HEK293 (cell line): ENCODE data around the gene ETNK2.

Experiments used
- CTCF ChIA-PET: fragments of 350-600 bp; formaldehyde crosslinking; extraction: SDS; loops from one replicate; lab custom pipeline; 2021; ENCODE audit warnings: antibody characterized with exemption; lab: Yijun Ruan, JAX
- POLR2A ChIA-PET: fragments of 300-600 bp; formaldehyde crosslinking; extraction: SDS; loops from one replicate; lab custom pipeline; 2020; ENCODE audit warnings: antibody characterized with exemption, inconsistent platforms; lab: Yijun Ruan, JAX
- H3K27ac ChIP-seq: fragments of 200-500 bp; sonication (Bioruptor generic); 2 replicates; pipeline ENCODE4 v1.5.1; 2014; ENCODE audit warnings: low read depth, low read length, control low read depth, inconsistent platforms; ENCODE audit errors: extremely low read depth
- H3K36me3 ChIP-seq, 2 experiments: fragments of 200-500 bp in 1 of 2; sonication (Bioruptor generic) in 1 of 2; 1 replicate in 1 of 2; 2 replicates in 1 of 2; pipeline ENCODE4 v1.5.1; 2014 to 2017; ENCODE audit warnings: inconsistent platforms in 2 of 2, low read length in 2 of 2; ENCODE audit not compliant: control insufficient read depth in 2 of 2, insufficient read depth in 1 of 2
- H3K4me1 ChIP-seq: fragments of 200-500 bp; sonication (Bioruptor generic); 2 replicates; pipeline ENCODE4 v1.5.1; 2014; ENCODE audit warnings: mild to moderate bottlenecking, low read length, inconsistent platforms; ENCODE audit not compliant: control insufficient read depth, insufficient read depth
- H3K4me3 ChIP-seq: 2 replicates; pipeline ENCODE4 v1.5.1; 2011; ENCODE audit warnings: low read depth, mild to moderate bottlenecking, control low read depth, low read length, moderate library complexity
- H3K9me3 ChIP-seq: fragments of 200-500 bp; sonication (Bioruptor generic); 2 replicates; pipeline ENCODE4 v1.5.1; 2014; ENCODE audit warnings: low read depth, low read length, inconsistent platforms; ENCODE audit not compliant: control insufficient read depth, insufficient read depth
- ATF2 ChIP-seq: fragments of 450-650 bp; formaldehyde crosslinking; IDR thresholded peaks from 2 replicates; pipeline ENCODE4 v1.5.1; 2016; ENCODE audit warnings: missing biosample characterization, missing genetic modification characterization, low read depth
- FEZF1 ChIP-seq: fragments of 450-650 bp; formaldehyde crosslinking; IDR thresholded peaks from 2 replicates; pipeline ENCODE4 v1.5.1; 2016; ENCODE audit warnings: missing biosample characterization, missing genetic modification characterization
- KLF1 ChIP-seq: fragments of 450-650 bp; formaldehyde crosslinking; IDR thresholded peaks from 2 replicates; pipeline ENCODE4 v1.5.1; 2016; ENCODE audit warnings: missing biosample characterization, missing genetic modification characterization
- REST ChIP-seq: fragments of 450-650 bp; formaldehyde crosslinking; IDR thresholded peaks from 2 replicates; pipeline ENCODE4 v1.5.1; 2016; ENCODE audit warnings: missing biosample characterization, missing genetic modification characterization
- WT1 ChIP-seq: fragments of 450-650 bp; formaldehyde crosslinking; IDR thresholded peaks from 2 replicates; pipeline ENCODE4 v1.5.1; 2016; ENCODE audit warnings: missing biosample characterization, missing genetic modification characterization
- ZBTB17 ChIP-seq: fragments of 450-650 bp; formaldehyde crosslinking; IDR thresholded peaks from 2 replicates; pipeline ENCODE4 v1.5.1; 2016; ENCODE audit warnings: missing biosample characterization, missing genetic modification characterization
- ZBTB7A ChIP-seq: fragments of 450-650 bp; formaldehyde crosslinking; IDR thresholded peaks from 2 replicates; pipeline ENCODE4 v1.5.1; 2016; ENCODE audit warnings: low read depth, missing biosample characterization, missing genetic modification characterization
- ZBTB8A ChIP-seq: fragments of 450-650 bp; formaldehyde crosslinking; IDR thresholded peaks from 2 replicates; pipeline ENCODE4 v1.5.1; 2016; ENCODE audit warnings: missing biosample characterization, missing genetic modification characterization
- ZFHX2 ChIP-seq: fragments of 450-650 bp; formaldehyde crosslinking; conservative IDR thresholded peaks from 2 replicates; pipeline ENCODE4 v1.5.1; 2016; ENCODE audit warnings: missing biosample characterization, missing genetic modification characterization
- ZFP69B ChIP-seq: fragments of 450-650 bp; formaldehyde crosslinking; IDR thresholded peaks from 2 replicates; pipeline ENCODE4 v1.5.1; 2016; ENCODE audit warnings: missing biosample characterization, missing genetic modification characterization
- ZNF121 ChIP-seq: fragments of 450-650 bp; formaldehyde crosslinking; IDR thresholded peaks from 2 replicates; pipeline ENCODE4 v1.5.1; 2016; ENCODE audit warnings: missing biosample characterization, missing genetic modification characterization
- ZNF133 ChIP-seq: fragments of 450-650 bp; formaldehyde crosslinking; IDR thresholded peaks from 2 replicates; pipeline ENCODE4 v1.5.1; 2016; ENCODE audit warnings: missing biosample characterization, missing genetic modification characterization
- ZNF16 ChIP-seq: fragments of 450-650 bp; formaldehyde crosslinking; IDR thresholded peaks from 2 replicates; pipeline ENCODE4 v1.5.1; 2016; ENCODE audit warnings: low read depth, missing biosample characterization, missing genetic modification characterization
- ZNF214 ChIP-seq: fragments of 450-650 bp; formaldehyde crosslinking; IDR thresholded peaks from 2 replicates; pipeline ENCODE4 v1.5.1; 2017; ENCODE audit warnings: missing biosample characterization, mild to moderate bottlenecking, missing genetic modification characterization, borderline replicate concordance
- ZNF26 ChIP-seq: fragments of 450-650 bp; formaldehyde crosslinking; IDR thresholded peaks from 2 replicates; pipeline ENCODE4 v1.5.1; 2016; ENCODE audit warnings: missing biosample characterization, missing genetic modification characterization
- ZNF398 ChIP-seq: fragments of 450-650 bp; formaldehyde crosslinking; IDR thresholded peaks from 2 replicates; pipeline ENCODE4 v1.5.1; 2017; ENCODE audit warnings: missing biosample characterization, missing genetic modification characterization
- ZNF426 ChIP-seq: fragments of 450-650 bp; formaldehyde crosslinking; IDR thresholded peaks from 2 replicates; pipeline ENCODE4 v1.5.1; 2017; ENCODE audit warnings: missing biosample characterization, missing genetic modification characterization, mild to moderate bottlenecking, inconsistent platforms, moderate library complexity
- ZNF561 ChIP-seq: fragments of 450-650 bp; IDR thresholded peaks from 2 replicates; pipeline ENCODE4 v1.5.1; 2018; ENCODE audit warnings: missing biosample characterization, missing genetic modification characterization, borderline replicate concordance
- ZNF585B ChIP-seq: fragments of 450-650 bp; formaldehyde crosslinking; IDR thresholded peaks from 2 replicates; pipeline ENCODE4 v1.5.1; 2016; ENCODE audit warnings: missing biosample characterization, missing genetic modification characterization
- ZNF629 ChIP-seq: fragments of 450-650 bp; formaldehyde crosslinking; IDR thresholded peaks from 2 replicates; pipeline ENCODE4 v1.5.1; 2017; ENCODE audit warnings: missing biosample characterization, missing genetic modification characterization
- ZNF639 ChIP-seq: fragments of 450-650 bp; formaldehyde crosslinking; IDR thresholded peaks from 2 replicates; pipeline ENCODE4 v1.5.1; 2016; ENCODE audit warnings: missing biosample characterization, missing genetic modification characterization
- ZNF670 ChIP-seq: fragments of 450-650 bp; formaldehyde crosslinking; IDR thresholded peaks from 2 replicates; pipeline ENCODE4 v1.5.1; 2016; ENCODE audit warnings: missing biosample characterization, missing genetic modification characterization, low read depth

ETNK2 gene

GRCh38 chr1:204108312-204109141, 43.3 kb downstream of the ETNK2 start:
- ChIA-PET POLR2A (interaction anchor here (1.4 kb wide), 1 partner anchor 34 kb away, joined by 3 read pairs; no protein-coding TSS in a partner anchor), CTCF (interaction anchor here (0.6 to 0.7 kb wide), 2 partner anchors 20 to 447 kb away, joined by 3 read pairs; no protein-coding TSS in a partner anchor)
- Histone ChIP-seq H3K4me3 (no peak overlapping the region), H3K36me3 (no peaks in the 10 kb centered on the region), H3K4me1 (peaks cover 6% of the 10 kb centered on the region), H3K9me3 (no peaks in the 10 kb centered on the region), H3K27ac (no peak overlapping the region)
- no peak for TF ChIP-seq ZNF561 (tag by site-specific recombination)
- TF ChIP-seq WT1 (tag by site-specific recombination), result no peak
- no peak for TF ChIP-seq KLF1 (tag by site-specific recombination)
- TF ChIP-seq ZBTB8A, result peak; percentile 27
- no peak for TF ChIP-seq ZNF398
- TF ChIP-seq FEZF1, result peak; percentile 32
- no peak for TF ChIP-seq ZNF629
- TF ChIP-seq ZNF639, result no peak
- TF ChIP-seq ZBTB17 (tag by site-specific recombination), result no peak
- no peak for TF ChIP-seq ZFP69B
- TF ChIP-seq ZNF214 (tag by site-specific recombination), result no peak
- peak; percentile 53 for TF ChIP-seq ZFHX2 (tag by site-specific recombination)

GRCh38 chr1:204107892-204108291, 44.0 kb downstream of the ETNK2 start:
- no peaks in the 10 kb centered on the region for H3K9me3 ChIP-seq
- CTCF ChIA-PET, result interaction anchor here (0.7 kb wide), 2 partner anchors 21 to 237 kb away, joined by 3 read pairs; no protein-coding TSS in a partner anchor
- POLR2A ChIA-PET, result interaction anchor here (1.4 kb wide), 1 partner anchor 33 kb away, joined by 3 read pairs; no protein-coding TSS in a partner anchor
- no peak overlapping the region for H3K27ac ChIP-seq
- H3K4me3 ChIP-seq, result no peak overlapping the region
- H3K4me1 ChIP-seq, result peaks cover 6% of the 10 kb centered on the region
- no peaks in the 10 kb centered on the region for H3K36me3 ChIP-seq
- TF ChIP-seq ZNF670 (tag by site-specific recombination) (no peak), ZBTB7A (no peak), ZNF214 (tag by site-specific recombination) (no peak), ZNF585B (no peak), ATF2 (tag by site-specific recombination) (no peak), ZNF16 (tag by site-specific recombination) (no peak), ZNF133 (peak; percentile 78), ZNF26 (no peak), ZNF121 (tag by site-specific recombination) (no peak), REST (peak; percentile 78), ZNF426 (tag by site-specific recombination) (no peak)
